Spleen (tissue), 7 donors: ENCODE measurements around the gene ACP3.

Experiments used
- POLR2A ChIP-seq, 3 donors: fragments of 450-650 bp; IDR thresholded peaks; one replicate each; pipeline ENCODE4 v1.5.1; 2017; ENCODE audit warnings: antibody characterized with exemption in 3 of 3, mild to moderate bottlenecking in 1 of 3
- POLR2AphosphoS5 ChIP-seq, 3 donors: sonication (generic); formaldehyde crosslinking; IDR thresholded peaks; one replicate each; pipeline ENCODE4 v1.5.1; 2017; ENCODE audit warnings: antibody characterized with exemption in 3 of 3
- TF ChIP-seq, protein P1 (sequence below), 11 experiments: fragments of 200-600 bp in 7 of 11; fragments of 450-650 bp in 4 of 11; sonication (generic) in 4 of 11; IDR thresholded peaks in 8 of 11; conservative IDR thresholded peaks in 3 of 11; 1 replicate in 7 of 11; 2 replicates in 4 of 11; pipeline versions ENCODE4 v1.4.0 to v1.8.0; 2016 to 2021; ENCODE audit warnings: antibody characterized with exemption in 11 of 11, inconsistent platforms in 4 of 11, mild to moderate bottlenecking in 1 of 11
- donor health status: DM: no; HTN: no; CAD: no; lungs with moderate emphysema.
- donor health status: DM: no; HTN: no; CAD: no.
- donor health status: DM: no; HTN: no; CAD: no.

- TF ChIP-seq, protein P1, sequence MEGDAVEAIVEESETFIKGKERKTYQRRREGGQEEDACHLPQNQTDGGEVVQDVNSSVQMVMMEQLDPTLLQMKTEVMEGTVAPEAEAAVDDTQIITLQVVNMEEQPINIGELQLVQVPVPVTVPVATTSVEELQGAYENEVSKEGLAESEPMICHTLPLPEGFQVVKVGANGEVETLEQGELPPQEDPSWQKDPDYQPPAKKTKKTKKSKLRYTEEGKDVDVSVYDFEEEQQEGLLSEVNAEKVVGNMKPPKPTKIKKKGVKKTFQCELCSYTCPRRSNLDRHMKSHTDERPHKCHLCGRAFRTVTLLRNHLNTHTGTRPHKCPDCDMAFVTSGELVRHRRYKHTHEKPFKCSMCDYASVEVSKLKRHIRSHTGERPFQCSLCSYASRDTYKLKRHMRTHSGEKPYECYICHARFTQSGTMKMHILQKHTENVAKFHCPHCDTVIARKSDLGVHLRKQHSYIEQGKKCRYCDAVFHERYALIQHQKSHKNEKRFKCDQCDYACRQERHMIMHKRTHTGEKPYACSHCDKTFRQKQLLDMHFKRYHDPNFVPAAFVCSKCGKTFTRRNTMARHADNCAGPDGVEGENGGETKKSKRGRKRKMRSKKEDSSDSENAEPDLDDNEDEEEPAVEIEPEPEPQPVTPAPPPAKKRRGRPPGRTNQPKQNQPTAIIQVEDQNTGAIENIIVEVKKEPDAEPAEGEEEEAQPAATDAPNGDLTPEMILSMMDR (IDR thresholded peaks at IDR 0.05 in 8 of 11, conservative IDR thresholded peaks at IDR 0.05 in 3 of 11), result no peak
- TF ChIP-seq POLR2AphosphoS5 (IDR thresholded peaks at IDR 0.05), result no peak
- no peak for TF ChIP-seq POLR2A (IDR thresholded peaks at IDR 0.05)
Measured at GRCh38 chr3:132332508-132332907, 15.3 kb downstream of the ACP3 start.
